Cortex of kidney (tissue), 1 donor: ENCODE measurements around the gene PIGP.
"Not testable (repeated sequence)": the region's sequence is repeated elsewhere in the genome, so short reads cannot be mapped to it uniquely, and the experiment has no call there.

Experiments used
- DNase-seq: peaks from one replicate; lab custom pipeline; 2025; lab: John Stamatoyannopoulos, UW

PIGP gene

DNA sequence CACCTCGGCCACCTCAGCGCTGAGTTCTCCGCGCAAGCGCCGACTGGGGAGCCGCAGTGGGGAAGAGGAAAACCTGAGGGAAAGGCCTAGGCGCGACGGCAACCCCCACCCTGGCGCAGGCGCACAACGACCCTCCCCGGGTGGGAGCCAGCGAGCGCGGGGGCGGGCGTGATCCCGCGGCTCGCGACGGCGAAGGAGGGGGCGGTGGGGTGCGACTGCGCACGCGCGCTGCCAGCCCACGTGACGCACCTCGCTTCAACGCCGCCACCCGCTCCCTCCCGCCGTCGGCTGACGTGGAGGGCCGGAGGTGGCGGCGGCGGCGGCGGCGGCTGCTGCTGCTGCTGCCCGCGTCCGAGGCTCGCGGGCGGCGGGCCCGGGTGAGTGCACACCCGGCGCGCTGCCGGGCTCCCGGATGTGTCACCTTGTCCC, at the start of gene PIGP, which contains the start of gene TTC3:
TSS of gene PIGP (minus strand) at position 84 of the 429 bp plus-strand sequence. CDS start 556 bp downstream, outside the sequence.
TSS of gene TTC3 (plus strand) at position 267 of the 429 bp plus-strand sequence. CDS start 14,004 bp downstream, outside the sequence.
- peak; percentile 59 for DNase-seq

DNA sequence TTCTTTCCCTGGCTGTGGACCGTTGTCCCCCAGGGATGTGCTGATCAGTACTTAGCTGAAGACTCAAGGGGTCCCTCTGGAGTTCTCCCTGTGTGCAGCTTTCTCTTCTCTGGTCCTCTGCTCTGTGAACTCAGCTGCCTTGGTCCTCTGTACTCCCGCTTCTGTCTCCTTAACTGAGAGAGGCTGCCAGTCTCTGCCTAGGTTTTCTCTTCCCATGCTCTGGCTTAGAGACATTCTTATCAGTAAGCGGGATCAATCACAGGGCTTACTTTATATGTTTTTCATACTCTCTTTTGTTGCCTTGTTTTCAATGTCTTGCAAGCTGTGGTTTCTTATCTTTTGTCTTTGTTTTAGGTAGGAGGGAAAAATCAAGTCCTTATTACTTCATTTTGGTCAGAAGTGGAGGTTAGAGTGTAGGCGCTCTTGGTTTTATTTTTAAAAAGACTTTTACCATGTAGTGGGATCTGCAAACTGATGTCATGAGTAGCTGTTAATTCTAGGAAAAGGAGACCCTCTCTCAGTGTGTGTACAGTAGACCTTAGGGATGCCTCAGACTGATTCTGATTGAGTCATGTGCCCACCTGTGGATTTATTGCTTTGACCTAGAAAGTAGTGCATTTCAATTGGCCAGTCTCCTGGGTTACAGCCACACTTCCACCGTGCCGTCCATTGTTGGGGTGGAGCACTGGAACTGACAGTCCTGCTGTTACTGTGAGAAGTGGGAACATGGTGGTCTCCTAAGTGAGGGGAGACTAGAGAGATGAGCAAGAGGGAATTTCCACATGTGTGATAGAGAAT, 46.7 kb upstream of the PIGP start:
- no peak for DNase-seq

DNA sequence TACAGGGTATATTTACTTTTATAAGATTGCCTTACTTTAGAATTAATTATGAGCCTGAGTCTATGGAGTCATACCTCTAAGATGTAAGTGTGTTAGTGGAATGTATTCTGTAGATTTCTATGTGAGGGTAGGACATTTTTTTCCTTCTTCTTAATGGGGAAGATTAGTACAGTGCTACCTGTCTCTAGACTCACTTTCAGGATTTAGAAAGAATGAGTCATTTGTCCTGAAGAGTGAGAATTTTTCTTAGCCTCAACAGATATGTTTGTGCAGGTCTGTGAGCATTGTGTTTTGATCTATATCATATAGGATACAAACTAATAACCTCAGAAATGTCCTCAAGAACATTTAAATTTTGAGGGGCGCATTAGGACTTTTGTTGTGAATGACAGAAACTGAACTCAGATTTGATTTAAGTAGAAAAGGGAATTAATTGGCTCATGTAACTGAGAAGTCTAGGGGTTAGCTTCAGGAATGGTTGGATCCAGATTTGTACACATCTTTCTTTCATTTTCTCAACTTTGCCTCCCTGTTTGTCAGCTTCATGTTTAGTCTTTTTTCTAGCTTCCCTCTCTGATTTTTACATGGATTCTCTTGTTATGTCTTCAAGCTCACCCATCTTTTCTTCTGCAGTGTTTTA, 45.4 kb upstream of the PIGP start:
- DNase-seq = no peak

DNA sequence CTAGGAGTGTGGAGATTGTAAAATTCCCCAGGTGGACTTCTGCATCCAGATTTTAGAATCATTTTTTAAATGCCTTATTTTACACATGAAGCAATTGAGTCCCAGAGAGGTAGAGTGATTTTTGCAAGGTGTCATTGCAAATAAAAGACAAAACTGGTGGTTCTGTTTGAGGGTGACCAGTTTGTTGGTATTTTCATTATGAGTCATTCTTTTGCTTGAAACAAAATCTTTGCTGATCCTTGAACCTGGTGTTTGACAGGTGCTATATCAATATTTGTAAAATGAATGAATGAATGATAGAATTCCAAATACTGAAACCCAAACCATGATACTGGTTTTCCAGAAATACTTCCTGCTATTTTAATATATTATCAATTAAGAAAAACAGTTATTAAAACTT, 44.3 kb upstream of the PIGP start:
- DNase-seq = no peak

DNA sequence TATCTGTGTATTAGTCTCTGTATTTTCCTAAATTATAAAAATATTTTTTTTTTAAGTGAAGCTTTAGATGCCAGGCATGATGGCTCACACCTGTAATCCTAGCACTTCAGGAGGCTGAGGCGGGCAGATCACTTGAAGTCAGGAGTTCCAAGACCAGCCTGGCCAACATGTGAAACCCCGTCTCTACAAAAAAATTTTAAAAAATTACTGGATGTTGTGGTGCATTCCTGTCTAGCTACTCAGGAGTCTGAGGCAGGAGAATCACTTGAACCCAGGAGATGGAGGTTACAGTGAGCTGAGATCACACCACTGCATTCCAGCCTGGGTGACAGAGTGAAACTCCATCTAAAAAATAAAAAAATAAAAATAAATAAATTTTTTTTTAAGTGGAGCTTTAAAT, 43.6 kb upstream of the PIGP start:
- DNase-seq = not testable (repeated sequence)

DNA sequence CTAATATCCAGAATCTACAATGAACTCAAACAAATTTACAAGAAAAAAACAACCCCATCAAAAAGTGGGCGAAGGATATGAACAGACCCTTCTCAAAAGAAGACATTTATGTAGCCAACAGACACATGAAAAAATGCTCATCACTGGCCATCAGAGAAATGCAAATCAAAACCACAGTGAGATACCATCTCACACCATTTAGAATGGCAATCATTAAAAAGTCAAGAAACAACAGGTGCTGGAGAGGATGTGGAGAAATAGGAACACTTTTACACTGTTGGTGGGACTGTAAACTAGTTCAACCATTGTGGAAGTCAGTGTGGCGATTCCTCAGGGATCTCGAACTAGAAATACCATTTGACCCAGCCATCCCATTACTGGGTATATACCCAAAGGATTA, 41.4 kb upstream of the PIGP start:
- DNase-seq = not testable (repeated sequence)

DNA sequence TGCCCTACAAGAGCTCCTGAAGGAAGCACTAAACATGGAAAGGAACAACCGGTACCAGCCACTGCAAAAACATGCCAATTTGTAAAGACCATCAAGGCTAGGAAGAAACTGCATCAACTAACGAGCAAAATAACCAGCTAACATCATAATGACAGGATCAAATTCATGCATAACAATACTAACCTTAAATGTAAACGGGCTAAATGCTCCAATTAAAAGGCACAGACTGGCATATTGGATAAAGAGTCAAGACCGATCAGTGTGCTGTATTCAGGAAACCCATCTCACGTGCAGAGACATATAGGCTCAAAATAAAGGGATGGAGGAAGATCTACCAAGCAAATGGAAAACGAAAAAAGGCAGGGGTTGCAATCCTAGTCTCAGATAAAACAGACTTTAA, 38.2 kb upstream of the PIGP start:
- DNase-seq = not testable (repeated sequence)

DNA sequence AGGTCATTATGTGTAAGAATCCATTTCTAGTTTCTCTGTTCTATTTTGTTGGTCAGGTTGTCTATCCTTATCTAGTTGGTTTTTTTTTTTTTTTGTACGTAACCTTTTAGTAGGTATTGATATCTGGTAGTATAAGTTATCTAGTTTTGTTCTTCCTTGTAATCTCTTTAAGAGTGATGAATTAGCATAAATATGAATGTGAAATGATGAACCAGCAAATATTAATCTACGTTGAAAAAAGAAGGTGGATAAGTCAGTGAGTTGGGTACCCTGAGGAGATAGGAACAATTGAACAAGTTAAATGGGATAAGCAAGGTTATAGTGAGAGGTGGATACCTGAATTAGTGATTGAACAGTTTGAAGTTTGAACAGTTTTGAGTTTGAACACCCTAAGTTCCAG, 34.1 kb upstream of the PIGP start:
- no peak for DNase-seq

DNA sequence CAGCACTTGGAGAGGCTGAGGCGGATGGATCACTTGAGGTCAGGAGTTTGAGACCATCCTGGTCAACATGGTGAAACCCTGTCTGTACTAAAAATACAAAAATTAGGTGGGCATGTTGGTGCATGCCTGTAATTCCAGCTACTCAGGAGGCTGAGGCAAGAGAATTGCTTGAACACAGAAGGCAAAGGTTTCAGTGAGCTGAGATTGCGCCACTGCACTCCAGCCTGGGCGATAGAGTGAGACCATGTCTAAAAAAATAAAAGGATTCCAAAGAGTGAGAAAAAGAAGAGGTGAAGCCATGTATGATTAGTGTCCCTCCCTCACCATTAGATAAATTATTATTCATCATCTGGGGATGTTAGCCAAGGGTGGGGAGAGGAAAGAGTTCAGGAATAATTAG, 29.9 kb upstream of the PIGP start:
- not testable (repeated sequence) for DNase-seq

DNA sequence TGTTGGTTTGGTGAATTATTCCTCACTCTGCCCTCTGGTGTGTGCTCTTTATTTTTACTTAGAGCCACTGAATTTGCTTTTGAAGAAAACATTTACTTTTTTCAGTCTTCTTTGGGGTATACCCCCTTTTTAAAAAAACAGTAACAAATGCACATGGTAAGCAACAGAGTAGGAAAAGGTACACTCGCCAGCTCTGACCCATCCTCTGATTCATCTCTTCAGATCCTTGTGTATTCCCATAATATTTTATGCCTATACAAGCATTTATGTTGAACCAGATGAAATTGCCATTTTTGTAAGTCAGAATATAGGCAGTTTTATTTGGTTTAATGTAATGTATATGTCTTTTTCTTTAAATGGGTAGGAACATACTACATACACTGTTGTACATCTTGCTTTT, 28.5 kb upstream of the PIGP start:
- DNase-seq = no peak

DNA sequence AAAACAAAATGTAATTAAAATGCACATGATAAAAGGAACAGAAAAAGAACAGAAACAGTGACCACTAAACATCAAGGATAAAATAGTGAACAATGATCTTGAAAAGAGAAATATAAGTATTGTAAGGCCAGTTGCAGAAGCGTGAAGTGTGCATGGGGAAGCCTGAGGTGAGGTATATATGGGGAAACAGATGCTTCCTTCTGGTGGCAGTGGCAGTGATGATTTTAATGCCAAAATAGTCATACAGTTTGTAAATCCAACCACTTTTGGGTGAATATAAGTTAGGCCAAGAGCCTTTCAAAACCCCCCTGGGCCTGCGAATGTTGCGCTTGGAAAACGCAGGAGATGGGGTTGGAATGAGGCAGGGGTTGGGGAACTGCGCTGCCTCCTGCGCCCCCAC, 27.4 kb upstream of the PIGP start:
- DNase-seq = no peak

DNA sequence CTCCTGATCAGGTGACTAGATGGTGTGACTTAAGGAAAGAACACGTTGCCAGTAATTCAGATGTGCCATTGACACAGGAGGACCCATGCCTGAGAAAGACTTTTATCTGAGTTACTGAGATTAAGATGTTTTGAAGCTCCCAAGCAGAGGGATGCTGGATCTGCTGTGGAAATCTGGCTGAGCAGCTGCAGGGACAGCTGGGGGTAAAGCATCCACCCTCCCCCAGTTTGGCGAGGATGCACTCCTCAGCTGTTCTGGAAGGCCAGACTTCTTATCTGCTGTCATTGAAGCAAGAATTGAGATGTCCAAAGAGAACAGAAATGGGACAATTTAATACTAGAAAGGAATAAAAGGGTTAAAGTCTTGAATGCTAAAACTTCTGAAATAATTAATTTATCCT, 25.9 kb upstream of the PIGP start:
- no peak for DNase-seq

DNA sequence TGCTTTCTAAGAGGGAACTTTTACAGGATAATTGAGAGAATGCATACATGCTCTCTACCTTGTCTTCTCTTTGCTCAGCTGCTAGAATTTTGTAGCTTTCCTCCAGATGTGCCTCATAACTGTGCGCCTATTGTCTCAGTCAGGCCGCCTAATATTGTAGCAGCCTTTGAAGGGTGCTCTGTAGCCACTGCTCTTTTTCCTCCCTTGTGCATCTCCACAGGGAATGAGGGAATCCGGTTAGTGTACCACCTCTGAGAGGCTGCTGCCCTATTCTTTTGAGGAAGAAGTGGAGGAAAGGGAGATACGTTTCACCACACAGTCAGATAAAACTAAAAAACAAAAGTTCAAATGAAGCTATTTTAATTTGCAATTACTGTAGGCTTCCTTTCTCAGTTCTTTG, 22.9 kb upstream of the PIGP start:
- DNase-seq = no peak

DNA sequence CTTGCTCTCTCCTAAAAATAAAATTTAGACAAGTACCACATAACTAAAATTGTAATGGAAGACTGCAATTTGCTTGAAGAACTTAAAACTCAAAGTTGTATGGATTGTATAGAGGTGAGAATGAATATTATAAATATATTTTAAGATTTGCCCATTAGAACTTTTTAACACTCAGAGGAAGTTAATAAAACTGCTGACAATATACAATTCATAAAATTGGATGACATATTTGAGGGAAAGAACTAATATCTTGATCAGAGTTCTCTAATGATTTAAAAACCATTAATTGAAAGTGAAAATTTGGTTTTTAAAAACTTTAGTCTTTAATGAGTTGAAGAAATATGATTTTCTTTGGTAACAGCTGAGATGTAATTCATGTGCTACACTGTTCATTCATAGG, 21.1 kb upstream of the PIGP start:
- no peak for DNase-seq

DNA sequence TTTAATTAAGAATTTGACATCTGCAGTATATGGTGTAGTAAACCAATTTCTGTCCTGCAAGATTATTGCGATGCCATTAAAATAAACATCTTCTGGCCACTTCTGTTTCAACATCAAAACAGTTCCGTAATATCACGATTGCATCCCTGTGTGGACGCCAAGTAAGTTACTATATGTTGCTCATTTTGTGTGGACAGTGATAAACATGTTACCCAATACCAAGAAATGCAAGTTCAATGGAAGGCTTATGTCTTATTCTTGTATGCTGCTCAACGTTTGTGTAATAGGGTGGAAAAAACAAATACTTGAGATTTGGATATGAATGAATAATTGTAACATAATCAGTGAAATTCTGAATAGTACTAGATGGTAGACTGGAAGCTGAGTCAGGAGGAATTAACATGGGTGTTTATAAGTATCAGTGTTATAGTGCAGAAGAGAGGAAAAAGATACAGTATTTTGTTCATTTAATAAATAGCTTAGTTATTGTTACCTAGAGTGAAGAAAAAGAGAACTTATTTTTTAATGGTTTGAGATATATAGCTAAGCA, 15.4 kb upstream of the PIGP start:
- no peak for DNase-seq

DNA sequence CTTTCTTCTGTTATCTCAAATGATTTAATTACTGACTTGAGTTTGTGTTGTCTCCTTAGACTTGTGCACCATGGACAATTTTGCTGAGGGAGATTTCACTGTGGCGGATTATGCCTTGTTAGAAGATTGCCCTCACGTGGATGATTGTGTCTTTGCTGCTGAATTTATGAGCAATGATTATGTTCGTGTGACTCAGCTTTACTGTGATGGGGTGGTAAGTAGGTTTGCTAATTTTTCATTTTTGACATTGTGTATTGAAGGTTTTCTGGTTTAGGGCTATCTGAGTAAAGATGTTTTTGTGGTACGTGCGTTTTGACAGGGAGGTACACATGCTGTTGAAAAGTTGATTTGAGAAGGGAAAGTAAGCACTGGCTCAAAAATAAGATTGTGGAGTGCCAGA, 14.3 kb upstream of the PIGP start:
- DNase-seq = no peak

DNA sequence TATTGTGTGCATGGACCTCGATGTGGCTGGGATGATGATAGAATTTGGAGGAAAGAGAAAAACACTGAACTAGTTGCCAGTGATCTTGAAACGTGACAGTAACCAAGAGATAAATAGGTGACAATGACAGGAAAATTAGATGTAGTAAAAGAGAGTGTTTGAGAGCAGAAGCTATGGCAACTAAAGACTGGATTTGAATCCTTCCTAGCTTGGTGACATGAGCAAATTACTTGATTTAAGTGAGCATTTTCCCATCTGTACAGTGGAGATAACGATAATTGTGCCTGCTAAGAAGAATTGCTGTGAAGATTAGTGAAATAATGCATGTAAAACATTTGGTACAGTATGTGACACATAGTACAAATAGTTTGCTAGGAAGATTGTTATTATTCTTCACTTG, 12.9 kb upstream of the PIGP start:
- DNase-seq = no peak

DNA sequence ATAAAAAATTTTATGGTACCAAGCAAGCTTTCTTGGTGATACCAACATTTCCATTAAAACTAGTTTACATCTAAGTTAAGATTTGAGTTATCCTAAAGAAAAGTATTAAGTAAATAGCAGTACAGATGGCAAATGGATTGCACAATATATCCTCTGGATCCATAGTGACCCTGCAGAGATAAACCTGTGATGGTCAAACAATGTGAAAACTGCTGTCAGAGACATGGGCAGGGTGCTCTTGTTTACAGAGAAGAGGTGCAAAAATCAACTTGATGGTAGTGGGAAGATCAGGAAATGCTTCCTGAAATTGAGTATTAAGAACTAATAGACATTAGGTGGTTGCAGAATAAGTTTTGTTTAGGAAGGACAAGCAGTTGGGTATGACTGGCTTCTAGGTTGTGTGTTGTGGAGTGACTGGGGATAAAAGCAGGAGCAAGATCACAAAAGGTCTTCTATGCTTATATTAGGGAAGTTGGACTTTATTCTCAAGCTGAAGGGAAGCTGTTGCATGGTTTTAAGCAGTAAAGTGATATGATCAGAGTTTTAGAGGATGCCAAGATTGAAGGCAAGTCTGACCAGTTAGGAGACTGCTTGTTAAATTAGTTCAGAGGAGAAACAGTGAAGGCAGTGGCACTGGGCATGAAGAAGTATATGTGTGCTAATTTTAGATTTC, 10.1 kb upstream of the PIGP start:
- DNase-seq = no peak

DNA sequence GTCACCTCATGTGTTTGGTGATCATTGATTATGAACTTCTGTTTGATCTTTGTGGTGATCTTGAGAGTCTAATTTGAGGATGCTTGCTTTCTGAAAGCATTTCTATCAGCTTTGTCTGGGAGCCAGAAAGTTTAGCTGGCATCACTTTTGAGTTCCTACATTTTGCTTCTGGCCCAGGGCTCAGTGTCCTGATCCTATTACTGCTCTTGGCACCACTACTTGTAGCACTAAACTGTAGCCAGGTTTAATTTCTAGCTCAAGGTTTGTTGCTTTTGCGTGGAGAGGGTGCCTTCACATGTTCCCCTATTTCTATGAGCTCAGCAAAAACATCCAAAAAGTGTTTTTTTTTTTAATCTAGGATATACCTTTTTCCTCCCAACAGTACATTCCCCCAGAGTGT, 9.5 kb upstream of the PIGP start:
- no peak for DNase-seq

DNA sequence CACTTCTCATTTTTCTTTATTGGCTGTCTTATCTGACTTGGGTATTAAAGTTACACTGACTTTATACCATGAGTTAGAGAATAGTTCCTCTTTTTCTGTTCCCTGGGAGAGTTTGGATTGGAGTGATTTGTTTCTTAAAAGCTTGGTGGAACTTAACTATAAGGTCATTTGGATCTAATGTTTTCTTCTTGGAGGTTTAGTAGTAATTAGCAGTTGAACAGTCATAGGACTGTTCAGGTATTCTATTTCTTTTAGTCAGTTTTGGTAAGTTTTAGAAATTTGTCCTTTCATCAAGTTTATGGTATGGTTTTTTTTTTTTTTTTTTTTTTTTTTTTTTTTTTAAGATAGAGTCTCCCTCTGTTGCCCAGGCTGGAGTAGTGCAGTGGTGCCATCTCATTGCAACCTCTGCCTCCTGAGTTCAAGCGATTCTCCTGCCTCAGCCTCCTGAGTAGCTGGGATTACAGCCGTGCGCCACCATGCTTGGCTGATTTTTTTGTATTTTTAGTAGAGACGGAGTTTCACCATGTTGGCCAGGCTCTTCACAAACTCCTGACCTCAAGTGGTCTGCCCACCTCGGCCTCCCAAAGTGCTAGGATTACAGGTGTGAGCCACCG, 6.4 kb upstream of the PIGP start:
- no peak for DNase-seq

DNA sequence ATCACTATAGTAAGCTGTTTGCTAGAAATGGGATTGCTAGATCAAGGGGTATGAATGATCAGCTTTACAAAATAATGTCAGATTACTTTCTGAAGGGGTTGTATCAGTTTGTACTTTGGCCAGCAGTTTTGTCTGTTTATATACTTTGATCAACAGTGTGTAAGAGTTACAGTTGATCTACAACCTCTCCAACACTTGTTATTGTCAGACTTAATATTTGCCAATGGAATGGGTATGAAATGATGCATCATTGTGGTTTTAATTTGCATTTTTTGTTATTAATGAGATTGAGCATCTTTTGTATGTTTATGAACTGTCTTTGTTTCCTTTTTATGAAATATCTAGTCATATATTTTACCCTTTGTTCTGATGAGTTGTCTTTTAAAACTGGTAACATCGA, 4.5 kb upstream of the PIGP start:
- DNase-seq = no peak
